ENCODE measurements around the gene ITSN2.

Gene ITSN2

DNA sequence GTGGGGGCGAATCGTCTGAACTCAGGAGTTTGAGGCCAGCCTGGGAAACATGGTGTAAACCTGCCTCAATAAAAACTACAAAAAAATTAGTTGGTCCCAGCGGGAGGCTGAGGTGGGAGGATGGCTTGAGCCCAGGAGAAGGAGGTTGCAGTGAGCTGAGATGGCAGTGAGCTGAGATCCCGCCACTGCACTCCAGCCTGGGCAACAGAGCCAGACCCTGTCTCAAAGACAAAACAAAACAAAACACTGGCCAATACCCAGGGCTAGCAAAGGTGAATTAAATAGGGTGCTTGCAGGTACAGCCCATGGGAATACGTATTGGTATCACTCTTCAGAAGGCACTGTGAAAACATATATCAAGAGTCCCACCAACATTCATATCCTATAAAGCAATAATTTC is 7.0 kb downstream of the ITSN2 start:
- no peak overlapping the region for H3K4me3 ChIP-seq (ENCODE audit: low read depth, low read length)
- TF ChIP-seq, protein P1, sequence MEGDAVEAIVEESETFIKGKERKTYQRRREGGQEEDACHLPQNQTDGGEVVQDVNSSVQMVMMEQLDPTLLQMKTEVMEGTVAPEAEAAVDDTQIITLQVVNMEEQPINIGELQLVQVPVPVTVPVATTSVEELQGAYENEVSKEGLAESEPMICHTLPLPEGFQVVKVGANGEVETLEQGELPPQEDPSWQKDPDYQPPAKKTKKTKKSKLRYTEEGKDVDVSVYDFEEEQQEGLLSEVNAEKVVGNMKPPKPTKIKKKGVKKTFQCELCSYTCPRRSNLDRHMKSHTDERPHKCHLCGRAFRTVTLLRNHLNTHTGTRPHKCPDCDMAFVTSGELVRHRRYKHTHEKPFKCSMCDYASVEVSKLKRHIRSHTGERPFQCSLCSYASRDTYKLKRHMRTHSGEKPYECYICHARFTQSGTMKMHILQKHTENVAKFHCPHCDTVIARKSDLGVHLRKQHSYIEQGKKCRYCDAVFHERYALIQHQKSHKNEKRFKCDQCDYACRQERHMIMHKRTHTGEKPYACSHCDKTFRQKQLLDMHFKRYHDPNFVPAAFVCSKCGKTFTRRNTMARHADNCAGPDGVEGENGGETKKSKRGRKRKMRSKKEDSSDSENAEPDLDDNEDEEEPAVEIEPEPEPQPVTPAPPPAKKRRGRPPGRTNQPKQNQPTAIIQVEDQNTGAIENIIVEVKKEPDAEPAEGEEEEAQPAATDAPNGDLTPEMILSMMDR (IDR thresholded peaks at IDR 0.05; ENCODE audit: low read depth, low read length): no peak

- TF ChIP-seq, protein P1 (IDR thresholded peaks at IDR 0.05; ENCODE audit: low read depth, low read length): no peak
- H3K4me3 ChIP-seq (ENCODE audit: low read depth, low read length): no peak overlapping the region
Measured at GRCh38 chr2:24352664-24353063, 7.7 kb downstream of the ITSN2 start.

- no peak overlapping the region for H3K4me3 ChIP-seq (ENCODE audit: low read depth, low read length)
- TF ChIP-seq, protein P1 (IDR thresholded peaks at IDR 0.05; ENCODE audit: low read depth, low read length): no peak
Measured at GRCh38 chr2:24351981-24352380, 8.4 kb downstream of the ITSN2 start.

DNA sequence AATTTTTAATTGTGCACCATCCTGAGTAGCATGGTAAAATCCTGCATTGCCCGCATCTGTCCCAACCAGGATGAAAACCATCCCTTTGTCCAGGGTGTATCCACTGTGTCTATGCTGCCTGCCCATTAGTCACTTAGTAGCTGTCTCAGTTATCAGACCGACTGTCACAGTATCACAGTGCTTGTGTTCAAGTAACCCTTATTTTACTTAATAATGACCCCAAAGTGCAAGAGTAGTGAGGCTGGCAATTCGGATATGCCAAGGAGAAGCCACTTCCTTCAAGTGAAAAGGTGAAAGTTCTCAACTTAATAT is 8.8 kb downstream of the ITSN2 start:
- no peak overlapping the region for H3K4me3 ChIP-seq (ENCODE audit: low read depth, low read length)
- TF ChIP-seq, protein P1 (IDR thresholded peaks at IDR 0.05; ENCODE audit: low read depth, low read length): no peak

GRCh38 chr2:24350826-24351626 is 9.3 kb downstream of the ITSN2 start:
- H3K4me3 ChIP-seq (ENCODE audit: low read depth, low read length): no peak overlapping the region
- TF ChIP-seq, protein P1 (IDR thresholded peaks at IDR 0.05; ENCODE audit: low read depth, low read length): no peak

DNA sequence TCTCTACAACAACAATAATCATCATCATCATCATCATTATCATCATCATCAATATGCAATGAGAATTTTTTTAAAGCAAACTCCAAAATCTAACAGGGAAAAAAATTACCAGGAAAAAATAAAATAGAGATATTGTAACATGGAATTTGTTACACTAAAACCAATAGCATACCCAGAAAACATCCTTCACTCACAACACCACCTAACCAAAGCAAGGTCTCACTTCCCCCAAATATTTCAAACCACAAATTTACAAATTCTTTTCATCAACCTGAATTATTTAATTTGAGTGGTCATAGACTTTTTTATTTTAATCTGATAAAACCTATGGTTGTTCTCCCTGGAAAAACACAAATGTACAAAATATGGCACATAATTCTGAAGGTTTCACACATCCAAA is 11.2 kb downstream of the ITSN2 start:
- TF ChIP-seq, protein P1 (IDR thresholded peaks at IDR 0.05; ENCODE audit: low read depth, low read length): no peak
- H3K4me3 ChIP-seq (ENCODE audit: low read depth, low read length): no peak overlapping the region

DNA sequence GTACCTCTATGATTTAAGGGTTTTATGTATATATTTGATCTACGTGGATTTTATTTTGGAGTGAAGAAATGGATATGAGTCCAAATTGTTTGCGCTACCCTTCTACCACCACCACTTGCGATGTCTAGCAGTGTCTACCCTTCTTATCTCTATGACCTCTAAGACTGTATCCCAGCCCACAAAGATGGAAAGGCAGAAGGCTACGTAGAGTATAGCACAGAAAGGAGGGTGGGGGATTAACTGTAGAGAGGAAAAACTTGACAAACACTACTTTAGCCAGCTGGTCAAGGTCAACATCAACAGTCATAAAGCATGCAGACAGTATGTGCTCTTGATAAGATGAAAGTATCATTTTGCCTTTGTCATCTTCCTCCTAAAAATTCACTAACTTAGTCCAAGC is 14.4 kb downstream of the ITSN2 start:
- TF ChIP-seq, protein P1 (IDR thresholded peaks at IDR 0.05; ENCODE audit: low read depth, low read length): no peak
- H3K4me3 ChIP-seq (ENCODE audit: low read depth, low read length): no peak overlapping the region
